ENCODE measurements around the gene MRAS.
A peak's percentile ranks its signal among the peaks of the same experiment; 100 is the strongest.
"Not testable (repeated sequence)": the region's sequence is repeated elsewhere in the genome, so short reads cannot be mapped to it uniquely, and the experiment has no call there.

The MRAS gene

DNA sequence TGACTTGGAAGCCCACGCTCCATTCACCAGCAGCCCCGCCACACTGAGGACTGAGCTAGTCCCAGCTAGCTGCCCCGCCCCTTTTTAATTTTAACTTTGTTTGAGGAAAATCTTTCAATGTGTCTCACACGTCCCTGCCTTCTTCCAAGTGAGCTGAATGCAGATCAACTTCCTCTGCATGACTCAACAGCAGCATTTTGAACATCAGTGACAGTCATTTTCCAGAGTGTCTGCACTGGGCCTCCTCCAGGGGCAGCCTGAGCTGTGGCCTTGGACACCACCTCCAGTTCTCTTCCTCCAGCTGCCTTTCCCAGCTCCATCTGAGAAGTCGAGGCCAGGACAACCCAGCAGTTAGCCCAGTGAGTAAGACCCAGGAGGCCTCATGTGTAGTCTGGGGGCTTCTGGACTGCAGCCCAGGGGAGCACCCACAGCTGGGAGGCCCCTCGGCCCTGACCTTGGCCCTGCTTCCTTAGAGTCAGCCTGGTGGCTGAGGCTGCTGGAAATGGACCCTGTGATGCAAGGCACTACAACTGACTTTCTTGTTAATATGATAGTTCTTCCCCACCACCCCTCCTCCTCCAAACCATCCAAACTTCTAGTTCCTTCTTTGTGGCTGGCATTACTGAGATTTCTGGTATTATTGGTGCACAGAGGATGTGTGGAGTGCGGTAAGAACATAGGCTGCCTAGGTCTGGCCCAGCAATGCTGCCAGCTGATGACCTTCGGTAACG lies 64.6 kb downstream of the MRAS start:
- peak in 1 of 51 donors; percentile 46 for DNase-seq

DNA sequence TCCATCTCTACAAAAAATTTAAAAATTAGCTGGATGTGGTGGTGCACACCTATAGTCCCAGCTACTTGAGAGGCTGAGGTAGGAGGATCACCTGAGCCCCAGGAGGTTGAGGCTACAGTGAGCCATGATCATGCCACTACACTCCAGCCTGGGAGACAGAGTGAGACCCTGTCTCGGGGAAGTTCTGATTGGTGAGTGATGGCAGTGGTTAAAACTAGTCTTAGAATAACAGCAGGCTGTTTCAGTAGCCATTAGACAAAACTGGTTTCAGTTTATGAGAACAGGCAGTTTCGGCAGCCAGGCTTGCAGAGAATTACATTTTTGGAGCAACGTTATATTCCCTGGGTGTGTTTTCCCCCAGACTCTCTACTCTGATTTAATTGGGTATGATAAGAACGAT lies 67.9 kb downstream of the MRAS start:
- DNase-seq, result not testable (repeated sequence)

DNA sequence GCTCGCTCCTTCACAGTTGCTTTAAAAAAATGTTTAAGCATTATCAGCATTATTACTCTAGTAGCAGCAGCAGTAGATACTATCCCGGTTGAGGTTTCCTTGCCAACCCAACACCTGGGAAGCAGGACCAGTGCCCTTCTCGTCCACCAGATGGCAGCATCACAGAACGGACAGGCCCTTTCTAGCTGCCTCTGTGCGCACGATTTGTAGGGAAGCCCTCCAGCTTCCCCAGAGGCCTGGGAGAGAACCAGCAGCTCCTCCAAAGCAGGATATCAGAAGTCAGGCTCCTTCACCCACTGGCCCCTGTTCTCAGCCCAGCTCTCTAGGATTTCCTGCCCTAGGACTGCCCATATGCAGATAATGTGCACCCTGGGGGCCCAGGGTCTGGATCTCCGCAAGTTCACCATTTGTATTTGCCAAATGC lies 69.2 kb downstream of the MRAS start:
- DNase-seq, result peak in 45 of 51 donors; percentile 5 to 83 (median 56)

DNA sequence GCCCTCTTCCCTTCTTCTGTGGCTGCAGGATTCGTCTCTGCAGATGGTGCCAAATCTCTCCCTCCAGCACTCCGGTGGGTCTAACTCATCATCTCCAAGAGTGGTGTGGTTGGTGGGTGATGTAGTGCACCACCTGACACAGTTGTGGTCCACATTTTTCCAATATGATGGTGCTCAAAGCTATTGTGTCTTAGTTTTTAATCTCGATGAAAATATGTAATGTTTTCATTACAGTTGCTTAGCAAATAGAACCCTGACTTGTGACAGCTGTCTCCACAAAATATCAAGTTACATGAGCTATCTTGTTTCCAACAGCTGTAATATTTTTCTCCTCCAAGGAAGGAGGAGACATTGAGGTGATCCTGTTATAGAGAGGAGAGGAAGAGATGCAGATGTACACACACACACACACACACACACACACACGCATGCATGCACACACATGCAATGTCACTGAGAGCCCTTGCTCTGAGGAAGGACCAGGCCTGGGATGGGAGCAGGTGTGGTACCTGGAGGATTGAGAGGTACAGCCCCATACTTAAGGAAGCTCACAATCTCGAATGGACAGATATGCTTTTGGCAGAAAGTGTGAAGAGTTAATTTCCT lies 70.3 kb downstream of the MRAS start:
- no peak for DNase-seq

DNA sequence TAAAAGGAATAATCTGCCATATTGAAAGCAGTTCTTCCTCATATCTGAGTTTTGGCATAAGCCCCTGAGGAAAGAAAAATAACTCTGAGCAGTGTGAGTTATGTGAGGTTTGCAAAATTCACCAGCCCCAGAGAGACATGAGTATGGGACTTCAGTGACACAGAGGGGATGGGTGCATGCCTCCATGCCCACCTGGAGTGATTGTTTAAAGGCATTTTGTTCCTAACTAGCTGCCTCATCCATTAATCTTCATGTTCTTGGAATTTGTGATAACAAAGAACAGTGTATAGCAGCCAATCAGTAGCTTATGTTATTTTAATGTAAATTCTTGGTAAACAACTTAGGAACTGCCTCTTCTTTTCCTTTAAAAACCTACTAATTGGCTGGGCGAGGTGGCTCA lies 74.9 kb downstream of the MRAS start:
- DNase-seq, result no peak

DNA sequence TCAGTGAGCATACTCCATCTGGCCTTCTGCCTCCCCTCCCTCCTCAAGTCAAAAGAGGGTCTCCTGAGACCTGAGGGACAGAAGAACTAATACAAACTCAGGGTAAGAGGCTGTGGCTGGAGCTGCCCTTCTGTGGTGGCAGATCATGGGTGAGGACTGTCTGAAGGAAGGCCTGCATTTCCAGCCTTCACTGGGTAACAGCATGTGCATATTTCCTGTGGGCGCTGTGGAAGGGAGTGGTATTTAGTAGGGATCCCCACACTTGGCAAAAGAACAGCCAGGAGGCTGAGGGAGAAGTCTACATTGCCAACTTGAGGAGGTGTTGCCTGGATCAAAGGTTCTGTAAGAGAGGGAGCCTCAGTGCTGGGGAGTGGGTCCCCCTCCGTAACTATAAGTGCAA lies 75.9 kb downstream of the MRAS start:
- DNase-seq, result no peak

DNA sequence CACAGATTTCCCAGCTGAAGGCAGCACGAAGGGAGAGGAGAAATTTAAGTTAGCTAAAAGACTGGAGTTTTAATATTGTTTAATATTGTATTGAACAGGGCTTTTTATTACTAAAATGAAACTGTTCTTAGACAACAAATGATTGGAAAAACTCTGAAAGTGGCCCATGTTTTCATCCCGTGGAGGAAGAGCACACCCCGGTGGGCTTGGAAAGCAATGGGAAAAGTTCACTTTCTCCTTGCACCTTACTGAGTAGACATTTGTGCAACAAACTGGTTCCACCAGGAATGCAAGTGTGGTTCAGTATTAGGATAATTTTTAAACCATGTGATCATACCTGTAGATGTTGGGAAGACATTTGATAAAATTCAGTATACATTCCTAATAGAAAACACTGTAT lies 77.8 kb downstream of the MRAS start:
- DNase-seq, result peak in 1 of 51 donors; percentile 20

DNA sequence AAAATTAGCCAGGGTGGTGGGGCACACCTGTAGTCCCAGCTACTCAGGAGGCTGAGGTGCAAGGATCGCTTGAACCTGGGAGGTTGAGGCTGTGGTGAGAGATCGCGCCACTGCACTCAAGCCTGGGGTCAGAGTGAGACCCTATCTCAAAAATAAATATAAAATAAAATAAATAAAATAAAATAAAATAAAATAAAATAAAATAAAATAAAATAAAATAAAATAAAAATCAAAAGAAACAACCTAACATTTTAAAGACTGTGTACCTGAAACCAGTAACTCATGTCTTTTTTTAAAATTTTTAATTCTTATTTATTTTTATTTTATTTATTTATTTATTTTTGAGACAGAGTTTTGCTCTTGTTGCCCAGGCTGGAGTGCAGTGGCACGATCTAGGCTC lies 78.4 kb downstream of the MRAS start:
- DNase-seq, result not testable (repeated sequence)

DNA sequence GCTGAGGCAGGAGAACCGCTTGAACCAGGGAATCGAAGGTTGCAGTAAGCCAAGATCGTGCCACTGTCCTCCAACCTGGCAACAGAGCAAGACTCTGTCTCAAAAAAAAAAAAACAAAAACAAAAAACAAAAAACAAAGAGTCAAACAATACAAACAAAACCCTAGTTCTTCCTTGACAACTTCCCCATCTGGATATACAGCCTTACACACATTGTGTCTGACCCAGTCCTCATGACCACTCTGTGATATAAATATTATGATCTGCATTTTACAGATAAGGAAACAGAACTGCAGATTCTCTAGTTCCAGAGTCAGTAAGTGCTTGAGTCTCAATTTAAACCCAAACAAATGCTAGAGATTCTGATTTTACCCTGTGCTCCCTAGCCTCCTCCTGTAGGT lies 81.3 kb downstream of the MRAS start:
- no peak for DNase-seq

DNA sequence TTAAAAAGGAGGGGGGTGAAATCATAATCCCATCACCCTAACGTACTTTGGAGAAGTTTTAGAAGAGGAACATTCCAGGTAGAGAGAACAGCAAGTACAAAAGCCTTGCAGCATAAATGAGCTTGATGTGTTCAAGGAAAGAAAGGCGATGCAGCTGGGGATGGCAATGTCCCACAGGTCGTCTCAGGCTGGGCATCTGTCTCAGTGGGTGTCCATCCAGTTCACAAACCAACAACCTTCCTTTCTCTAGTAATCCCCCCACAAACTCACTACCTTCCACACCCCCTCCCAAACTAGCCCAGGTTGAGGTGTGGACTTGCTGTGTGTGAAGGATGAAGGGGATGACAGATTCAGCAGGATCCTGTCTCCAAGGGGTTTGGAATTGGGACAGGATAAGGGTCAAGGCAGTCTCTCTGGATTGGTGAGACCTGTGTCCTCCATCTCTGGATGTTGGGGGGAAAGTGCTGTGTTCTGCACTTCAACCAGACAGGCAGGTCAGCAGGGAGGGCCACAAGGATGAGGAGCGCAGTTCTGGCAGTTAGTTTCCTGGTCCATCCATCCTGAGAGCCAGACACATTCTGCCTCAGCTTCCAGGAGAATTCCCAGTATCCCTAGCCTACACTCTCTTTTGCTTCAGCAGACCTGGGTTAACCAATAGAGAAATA lies 84.3 kb downstream of the MRAS start:
- DNase-seq, result no peak

DNA sequence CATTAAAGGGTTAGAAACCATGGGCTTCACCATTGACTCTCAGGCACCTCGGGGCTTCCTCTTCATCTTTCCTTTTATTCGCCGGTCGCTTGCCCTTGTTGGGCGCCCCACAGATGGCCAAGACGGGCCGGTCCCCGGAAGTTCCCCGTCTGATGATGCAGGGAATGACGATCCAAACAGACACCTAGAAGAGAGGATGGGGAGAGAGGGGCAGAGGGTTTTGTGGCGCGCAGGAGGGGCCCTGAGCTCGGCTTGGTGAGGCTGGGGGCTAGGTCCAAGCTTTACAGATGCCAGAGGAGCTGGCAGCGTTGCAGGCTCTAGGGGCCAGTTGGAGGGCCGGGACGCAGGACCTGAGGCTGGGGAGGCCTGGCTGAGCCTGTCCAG lies 85.5 kb downstream of the MRAS start:
- no peak for DNase-seq

DNA sequence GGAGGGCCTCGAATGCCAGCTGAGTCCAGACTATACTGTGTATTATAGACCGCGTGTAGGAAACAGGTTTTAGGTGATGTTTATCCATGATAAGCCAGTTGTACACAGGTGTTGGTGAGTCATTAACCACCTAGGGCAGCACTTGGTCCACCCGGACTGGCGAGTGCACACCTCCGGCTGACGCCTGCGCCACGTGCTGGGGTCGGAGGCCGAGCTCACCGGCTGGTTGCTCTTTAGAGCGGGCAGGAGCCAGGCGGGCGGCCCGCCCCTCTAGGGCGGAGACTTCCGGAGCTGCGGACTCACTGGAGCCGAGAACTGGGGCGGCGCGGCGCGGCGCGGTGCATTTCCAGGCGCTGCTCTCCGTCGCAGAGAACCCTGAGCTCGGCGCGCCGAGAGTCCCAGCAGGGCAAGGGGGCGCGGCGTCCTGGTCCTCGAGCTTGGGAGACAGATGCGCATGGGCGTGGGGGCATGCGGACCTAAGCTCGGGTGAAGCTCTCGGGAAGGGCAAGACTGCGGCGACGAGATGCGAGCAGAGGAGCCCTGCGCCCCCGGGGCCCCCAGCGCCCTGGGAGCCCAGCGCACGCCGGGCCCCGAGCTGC lies 86.0 kb downstream of the MRAS start, which contains the start of gene ESYT3:
Gene ESYT3 (plus strand): TSS at position 341 of the 599 bp plus-strand sequence. CDS start 183 bp downstream, at position 524.
- DNase-seq, result peak in 36 of 51 donors; percentile 7 to 71 (median 48)

DNA sequence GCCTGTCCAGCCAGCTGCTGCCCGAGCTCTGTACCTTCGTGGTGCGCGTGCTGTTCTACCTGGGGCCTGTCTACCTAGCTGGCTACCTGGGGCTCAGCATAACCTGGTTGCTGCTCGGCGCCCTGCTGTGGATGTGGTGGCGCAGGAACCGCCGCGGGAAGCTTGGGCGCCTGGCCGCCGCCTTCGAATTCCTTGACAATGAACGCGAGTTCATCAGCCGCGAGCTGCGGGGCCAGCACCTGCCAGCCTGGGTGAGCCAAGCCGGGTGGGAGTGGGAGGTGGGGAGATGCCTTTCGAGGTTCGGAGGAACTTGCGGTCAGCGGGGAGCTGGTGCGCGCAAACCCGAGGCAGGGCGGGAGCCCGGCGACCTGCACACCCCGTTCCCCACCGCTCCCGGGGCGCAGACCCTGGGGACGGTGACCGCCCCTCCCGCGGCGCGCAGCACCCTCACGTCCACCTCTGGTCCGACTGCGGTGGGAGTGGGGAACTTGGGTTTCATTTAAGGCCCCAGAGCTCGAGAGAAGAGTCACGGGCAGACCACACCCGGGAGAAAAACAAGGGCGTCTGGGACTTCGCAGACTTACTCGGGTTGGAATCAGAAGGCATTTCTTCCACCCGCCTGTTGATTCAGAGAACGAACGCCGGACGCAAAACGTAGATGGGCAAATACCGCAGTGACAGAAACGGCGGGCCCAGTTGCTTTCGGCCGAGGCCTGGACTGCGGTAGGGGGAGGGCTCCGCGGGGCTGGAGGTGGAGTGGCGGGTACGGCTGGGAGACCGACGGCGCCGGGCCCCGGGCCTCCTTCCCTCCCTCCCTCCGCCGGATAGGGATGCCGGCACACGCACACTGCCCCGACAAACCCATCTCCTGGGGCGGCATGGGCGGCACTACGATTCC lies 86.7 kb downstream of the MRAS start:
- DNase-seq, result peak in 1 of 51 donors; percentile 42

DNA sequence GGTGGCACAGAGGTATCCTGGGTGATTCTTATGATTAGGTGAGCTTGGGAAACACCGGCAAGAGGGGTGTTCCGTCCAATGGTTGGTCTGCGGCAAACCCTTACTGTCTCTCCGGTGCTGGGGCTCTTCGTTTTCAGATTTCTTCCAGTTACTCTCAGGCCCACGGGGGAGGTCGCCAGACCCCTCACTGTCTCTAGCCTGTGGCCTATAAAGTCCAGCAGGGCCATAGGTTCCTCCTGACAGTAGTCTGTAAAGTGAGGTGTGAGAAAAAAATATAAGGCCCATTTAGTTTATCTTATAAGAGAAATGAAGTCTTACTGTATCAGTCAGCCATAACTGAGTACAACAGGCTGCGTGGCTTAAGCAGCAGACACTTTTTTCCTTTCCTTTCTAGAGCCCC lies 87.5 kb downstream of the MRAS start:
- DNase-seq, result no peak

DNA sequence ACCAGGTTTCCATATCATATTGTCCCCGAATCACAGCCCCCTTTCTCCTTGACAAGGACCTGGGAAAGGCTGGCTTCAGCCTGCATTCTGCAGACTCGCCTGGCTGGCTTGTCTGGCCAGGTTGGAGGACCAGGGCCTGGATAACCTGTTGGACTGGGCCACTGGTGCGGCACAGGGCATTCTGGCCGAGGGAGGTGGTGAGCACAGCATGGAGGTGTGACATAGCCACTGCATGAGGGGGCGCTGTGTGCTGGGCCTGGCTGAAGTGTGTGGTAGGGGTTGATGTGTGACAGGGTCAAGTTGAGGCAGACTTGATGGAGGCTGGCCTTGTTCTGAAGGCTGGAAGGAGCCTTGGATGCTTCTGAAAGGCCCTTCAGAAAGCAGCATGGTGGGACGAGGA lies 88.9 kb downstream of the MRAS start:
- no peak for DNase-seq

DNA sequence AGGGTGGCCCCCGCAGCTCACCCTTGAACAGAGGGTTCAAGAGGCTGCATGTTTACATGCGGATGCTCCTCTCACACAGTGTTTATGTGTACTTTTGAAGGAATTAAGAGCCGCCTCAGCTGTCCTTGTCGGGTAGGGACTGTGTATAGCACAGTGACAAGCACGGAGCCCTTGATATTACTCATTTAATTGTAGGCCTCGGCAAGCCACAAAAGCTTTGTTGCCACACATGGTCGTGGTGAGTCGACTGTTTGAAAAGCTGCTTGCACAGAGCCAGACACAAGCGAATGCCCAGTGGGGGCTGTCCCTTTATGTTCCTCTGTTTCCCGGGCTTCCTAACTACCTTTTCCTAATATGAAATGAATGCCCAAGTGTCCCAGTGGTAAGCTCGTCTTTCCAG lies 90.5 kb downstream of the MRAS start:
- DNase-seq, result no peak

DNA sequence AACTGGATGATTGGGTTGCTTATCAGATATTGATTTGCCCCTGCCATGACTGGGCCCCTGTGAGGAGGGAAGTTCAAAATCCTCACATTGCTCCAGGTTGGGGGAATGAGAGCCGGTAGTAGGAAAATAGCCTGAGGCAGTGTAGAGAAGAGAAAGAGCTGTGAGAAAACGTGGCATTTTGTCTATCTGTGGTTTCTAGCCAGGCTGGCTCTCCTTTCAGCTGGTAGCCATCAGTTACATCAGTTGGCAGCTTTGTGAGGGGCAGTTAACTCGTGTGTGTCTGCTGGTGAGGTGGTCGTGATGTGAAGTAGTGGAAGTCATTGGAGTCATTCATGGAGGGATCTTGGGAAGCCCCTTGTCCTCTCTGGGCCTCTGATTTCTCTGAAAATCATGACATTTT lies 91.3 kb downstream of the MRAS start:
- no peak for DNase-seq

DNA sequence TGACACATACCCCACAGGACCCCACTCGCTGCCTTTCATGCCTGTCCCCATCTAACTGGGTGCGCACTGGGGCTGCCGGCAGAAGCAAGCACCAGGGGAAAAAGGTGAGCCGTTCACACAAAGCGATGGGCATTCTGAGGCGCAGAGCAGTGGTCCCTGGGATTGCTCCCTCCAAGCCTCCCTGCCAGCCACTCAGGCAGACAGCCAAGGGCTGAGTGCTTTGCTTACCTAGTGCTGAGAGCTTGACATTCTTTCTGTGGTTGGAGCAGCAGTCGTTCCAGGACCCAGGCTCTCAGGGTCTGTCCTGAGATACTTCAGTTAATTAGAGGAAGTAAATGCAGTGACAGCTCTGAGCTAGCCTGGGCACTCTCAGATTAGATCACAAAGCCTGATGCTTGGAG lies 91.7 kb downstream of the MRAS start:
- DNase-seq, result no peak

DNA sequence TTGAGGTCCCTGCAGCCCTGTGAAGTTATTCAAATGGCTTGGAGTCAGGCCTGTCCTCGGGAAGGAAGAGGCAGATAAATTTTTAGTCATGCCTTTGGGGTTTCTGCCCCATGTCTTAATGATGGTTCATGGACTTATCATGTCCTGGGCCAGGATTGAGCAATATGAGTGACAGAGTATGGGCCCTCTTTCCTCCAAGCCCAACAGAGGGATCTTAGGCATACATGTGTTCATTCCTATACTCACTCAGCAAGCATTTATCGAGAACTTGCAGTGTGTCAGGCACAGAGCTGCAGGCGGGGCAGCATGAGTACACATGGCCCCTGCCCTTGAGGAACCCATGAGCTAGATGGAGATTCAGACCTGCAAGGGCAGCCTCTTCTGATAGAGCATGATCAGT lies 92.2 kb downstream of the MRAS start:
- DNase-seq, result no peak

DNA sequence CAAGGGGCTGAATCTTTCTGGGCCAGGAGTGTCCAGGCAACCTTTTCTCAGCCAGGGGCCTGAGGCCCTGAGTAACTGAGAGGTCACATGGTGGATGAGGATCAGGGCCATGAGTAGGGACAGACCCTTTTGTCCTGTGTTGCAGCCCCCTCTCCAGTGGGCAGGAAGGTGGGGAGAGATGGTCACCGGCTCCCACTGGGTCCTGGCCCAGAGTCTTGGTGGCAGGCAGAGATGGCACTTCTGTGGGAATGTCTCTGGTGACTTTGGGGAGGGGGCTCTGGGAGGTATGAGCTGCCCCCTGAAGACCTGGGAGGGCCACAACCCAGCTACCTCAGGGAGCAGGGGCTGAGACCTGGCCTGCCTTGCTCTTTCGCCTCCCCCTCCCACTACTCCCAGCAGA lies 92.9 kb downstream of the MRAS start:
- no peak for DNase-seq

DNA sequence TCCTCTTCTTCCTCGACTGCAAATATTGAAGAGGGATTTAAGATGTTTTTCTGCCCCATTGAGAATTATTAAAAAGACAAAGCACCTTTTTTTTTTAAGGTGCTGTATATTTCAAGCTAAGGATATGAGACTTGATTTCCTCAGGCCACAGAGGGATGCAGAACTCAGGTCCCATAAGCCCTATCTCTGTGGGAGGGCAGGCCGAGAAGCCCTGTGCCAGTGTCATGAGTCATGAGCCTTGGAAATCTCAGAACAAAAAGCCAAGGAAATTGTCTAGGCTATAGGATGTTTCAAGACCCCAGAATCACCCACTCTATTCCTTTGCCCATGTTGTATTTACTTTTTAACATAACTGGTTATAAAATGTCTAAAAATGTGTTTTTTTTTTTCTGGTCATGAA lies 93.4 kb downstream of the MRAS start:
- DNase-seq, result no peak

Measured in hypothalamus (tissue), 51 donors.